Right cardiac atrium (tissue), 5 donors: Measurements from ENCODE around the gene ARRDC4. TPM values are rescaled to one million over a fixed set of nuclear protein-coding genes. Genes with fewer than 3 reads are reported as not detected.
"Not testable (repeated sequence)": the region's sequence is repeated elsewhere in the genome, so short reads cannot be mapped to it uniquely, and the experiment has no call there.

Experiments
- ATAC-seq, 2 donors: fragments of 200-7000 bp; cut with Tn5 transposase; one replicate each; pipeline versions ENCODE4 v1.8.0 to v1.9.1; 2020; ENCODE audit warnings: moderate library complexity in 2 of 2, mild to moderate bottlenecking in 1 of 2
- DNase-seq, 3 donors: peaks; one replicate each; pipeline ENCODE4 v3.0.0-alpha.2; 2020
- H3K27ac ChIP-seq: one replicate; pipeline ENCODE4 v1.5.1; 2013; ENCODE audit warnings: mild to moderate bottlenecking, low read length, control low read depth, moderate library complexity
- H3K27me3 ChIP-seq: one replicate; pipeline ENCODE4 v1.6.1; 2013; ENCODE audit not compliant: control insufficient read depth, insufficient read depth
- H3K4me1 ChIP-seq: one replicate; pipeline ENCODE4 v1.6.1; 2013; ENCODE audit warnings: low read length; ENCODE audit not compliant: control insufficient read depth, insufficient read depth
- H3K4me3 ChIP-seq: one replicate; pipeline ENCODE4 v1.5.1; 2013; ENCODE audit warnings: low read length, control low read depth
- H3K9me3 ChIP-seq: one replicate; pipeline ENCODE4 v1.6.1; 2013; ENCODE audit warnings: low read length; ENCODE audit not compliant: control insufficient read depth
- WGBS: extraction: QIAGEN DNeasy Blood & Tissue Kit; methylation state at CpG from one replicate; pipeline ENCODE4 v1.1.7; 2013; 5-methylcytosine and 5-hydroxymethylcytosine counted together
- intact Hi-C, 4 donors: fragments of 100-400 bp; cut with DNase I; formaldehyde crosslinking; loops; one replicate each; pipeline versions ENCODE4 v1.11.0 to v1.14.0; 2022 to 2023
- polyA plus RNA-seq: library from polyadenylated mRNA; stranded (reverse); fragments of 200-250 nt; gene quantifications from one replicate; pipeline ENCODE4 v1.2.3, GENCODE V29; 2013
- total RNA-seq, 4 donors: library from RNA; stranded (reverse); fragmentation: NEBNext Ultra II Directional; extraction: Animal tissue kit (Norgen Biotek cat#: 25700); gene quantifications; one replicate each; pipeline ENCODE4 v1.2.1, GENCODE V29; 2021
- donor health status: healthy with polysubstance abuse.
- donor health status: DM: no; HTN: yes; CAD: no.
- donor health status: DM: no; HTN: no; CAD: no.
- donor health status: DM: no; HTN: yes; CAD: no; lungs with severe emphysema.
- donor health status: DM: yes; HTN: yes; CAD: no.

The ARRDC4 gene
- total and polyA plus RNA-seq, 5 donors, result 21.8 to 26.6 (median 22.1) TPM

GRCh38 chr15:97984157-97984556, 23.7 kb downstream of the ARRDC4 start:
- peaks cover 3% of the 10 kb centered on the region for H3K9me3 ChIP-seq
- ATAC-seq (no peak), DNase-seq (peak in 1 of 3 donors; percentile 12)
- H3K4me3 ChIP-seq, result no peak overlapping the region
- WGBS, result 59% methylated on average over 1 of the region's 1 CpG
- H3K4me1 ChIP-seq, result no peaks in the 10 kb centered on the region
- no peaks in the 10 kb centered on the region for H3K27me3 ChIP-seq
- intact Hi-C loops, result no loop called here
- H3K27ac ChIP-seq, result no peak overlapping the region

DNA sequence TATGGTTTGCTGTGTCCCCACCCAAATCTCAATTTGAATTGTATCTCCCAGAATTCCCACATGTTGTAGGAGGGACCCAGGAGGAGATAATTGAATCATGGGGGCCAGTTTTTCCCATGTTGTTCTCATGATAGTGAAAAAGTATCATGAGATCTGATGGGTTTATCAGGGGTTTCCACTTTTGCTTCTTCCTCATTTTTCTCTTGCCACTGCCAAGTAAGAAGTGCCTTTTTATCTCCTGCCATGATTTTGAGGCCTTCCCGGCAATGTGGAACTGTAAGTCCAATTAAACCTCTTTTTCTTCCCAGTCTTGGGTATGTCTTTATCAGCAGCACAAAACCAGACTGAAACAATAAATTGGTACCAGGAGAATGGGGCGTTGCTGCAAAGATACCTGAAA, 25.5 kb downstream of the ARRDC4 start:
- H3K9me3 ChIP-seq, H3K27ac ChIP-seq, ATAC-seq, intact Hi-C loops, H3K27me3 ChIP-seq, H3K4me3 ChIP-seq, DNase-seq, H3K4me1 ChIP-seq: not testable (repeated sequence)
- 82% methylated on average over 2 of the region's 2 CpGs for WGBS

DNA sequence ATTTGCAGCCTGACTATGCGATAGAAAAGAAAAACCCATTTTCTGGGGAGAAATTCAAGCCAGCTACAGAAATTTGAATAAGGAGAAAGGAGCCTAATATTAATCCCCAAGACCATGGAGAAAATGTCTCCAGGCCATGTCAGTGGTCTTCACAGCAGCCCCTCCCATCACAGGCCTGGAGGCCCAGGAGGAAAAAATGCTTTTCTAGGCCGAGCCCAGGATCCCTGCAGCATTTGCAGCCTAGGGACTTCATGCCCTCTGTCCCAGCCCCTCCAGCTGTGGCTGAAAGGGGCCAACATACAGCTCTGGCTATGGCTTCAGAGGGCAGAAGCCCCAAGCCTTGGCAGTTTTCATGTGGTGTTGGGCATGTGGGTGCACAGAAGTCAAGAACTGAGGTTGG, 26.3 kb downstream of the ARRDC4 start:
- H3K4me1 ChIP-seq, result no peaks in the 10 kb centered on the region
- no peak for ATAC-seq
- intact Hi-C loops, result no loop called here
- H3K4me3 ChIP-seq, result no peak overlapping the region
- WGBS, result 88% methylated on average over 2 of the region's 2 CpGs
- no peaks in the 10 kb centered on the region for H3K27me3 ChIP-seq
- DNase-seq, result no peak
- no peak overlapping the region for H3K27ac ChIP-seq
- H3K9me3 ChIP-seq, result peaks cover 3% of the 10 kb centered on the region

GRCh38 chr15:97989299-97989698, 28.8 kb downstream of the ARRDC4 start:
- H3K4me3 ChIP-seq, result no peak overlapping the region
- DNase-seq, result no peak
- intact Hi-C loops, result no loop called here
- H3K27me3 ChIP-seq, result no peaks in the 10 kb centered on the region
- H3K4me1 ChIP-seq, result peaks cover 2% of the 10 kb centered on the region
- peaks cover 3% of the 10 kb centered on the region for H3K9me3 ChIP-seq
- WGBS, result 45% methylated on average over 2 of the region's 2 CpGs
- H3K27ac ChIP-seq, result peak overlapping the region; percentile 8
- ATAC-seq, result peak in 1 of 2 donors; percentile 31

DNA sequence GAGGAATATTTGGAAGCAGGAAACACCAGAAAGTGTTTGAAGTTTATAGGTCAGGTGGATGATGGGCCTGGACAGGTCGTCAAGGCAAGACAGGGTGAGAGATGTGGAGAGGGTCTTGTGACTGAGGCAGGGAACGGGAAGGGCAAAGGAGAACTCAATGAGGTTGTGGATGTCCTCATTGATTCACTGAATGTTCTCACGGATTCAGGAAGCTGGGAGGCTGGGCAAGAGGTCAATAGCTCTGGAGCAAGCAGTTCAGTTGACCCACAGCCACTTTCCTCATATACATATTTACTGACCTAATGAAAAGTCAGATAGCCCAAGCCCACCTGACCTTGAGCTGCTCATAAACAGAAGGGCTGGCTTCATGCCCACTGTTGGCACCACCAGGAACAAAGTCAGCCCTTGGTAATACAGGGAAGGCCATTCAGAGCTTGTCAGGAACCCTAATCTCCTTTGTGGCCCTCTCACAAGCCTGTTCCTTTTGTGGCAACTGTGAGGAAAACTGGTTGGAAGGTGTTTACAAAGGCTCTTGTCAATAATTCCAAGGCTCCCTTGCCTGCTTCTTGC, 31.6 kb downstream of the ARRDC4 start:
- Histone ChIP-seq H3K9me3 (no peaks in the 10 kb centered on the region), H3K4me1 (peaks cover 2% of the 10 kb centered on the region), H3K4me3 (no peak overlapping the region), H3K27ac (no peak overlapping the region), H3K27me3 (no peaks in the 10 kb centered on the region)
- ATAC-seq (no peak), DNase-seq (no peak)
- 88% methylated on average over 3 of the region's 3 CpGs for WGBS
- intact Hi-C loops, result loop anchor here in 2 of 4 donors (5.0 to 10.0 kb wide), 2 partner anchors 95 to 303 kb away; no protein-coding TSS in a partner anchor

- no peak overlapping the region for H3K4me3 ChIP-seq
- WGBS, result 60% methylated on average over 1 of the region's 1 CpG
- H3K27ac ChIP-seq, result no peak overlapping the region
- peaks cover 2% of the 10 kb centered on the region for H3K4me1 ChIP-seq
- no peak for DNase-seq
- ATAC-seq, result no peak
- H3K9me3 ChIP-seq, result no peaks in the 10 kb centered on the region
- intact Hi-C loops, result loop anchor here in 2 of 4 donors (5.0 to 10.0 kb wide), 2 partner anchors 94 to 302 kb away; no protein-coding TSS in a partner anchor
- no peaks in the 10 kb centered on the region for H3K27me3 ChIP-seq
These were observed 32.3 kb downstream of the ARRDC4 start for GRCh38 chr15:97992823-97993222.

DNA sequence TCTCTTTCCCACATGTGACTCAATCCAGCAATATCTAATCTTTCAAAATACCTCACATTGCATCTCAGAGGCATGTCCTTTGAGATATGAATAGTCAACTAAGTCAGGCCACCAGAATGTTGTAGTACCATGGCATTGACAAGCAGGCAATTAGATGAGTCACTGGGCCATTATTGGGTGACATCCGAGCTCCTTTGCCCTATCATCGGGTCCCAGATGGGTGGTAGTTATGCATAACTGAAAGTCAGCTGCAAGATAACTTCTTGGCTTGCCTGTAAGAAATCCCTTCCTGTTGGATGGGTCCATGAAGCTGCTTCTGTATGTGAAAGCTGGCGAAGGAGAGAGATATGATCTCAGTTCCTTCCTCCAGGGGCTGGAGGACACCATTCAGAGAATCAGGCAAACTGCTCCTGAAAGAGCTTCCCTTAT, 32.8 kb downstream of the ARRDC4 start:
- Histone ChIP-seq H3K4me1 (peaks cover 2% of the 10 kb centered on the region), H3K27ac (peak overlapping the region; percentile 61), H3K27me3 (no peaks in the 10 kb centered on the region), H3K4me3 (no peak overlapping the region), H3K9me3 (no peaks in the 10 kb centered on the region)
- WGBS, result 10% methylated on average over 3 of the region's 3 CpGs
- ATAC-seq, result peak; percentile 43 to 69
- no peak for DNase-seq
- intact Hi-C loops, result loop anchor here in 2 of 4 donors (5.0 to 10.0 kb wide), 2 partner anchors 94 to 301 kb away; no protein-coding TSS in a partner anchor

- intact Hi-C loops, result loop anchor here in 2 of 4 donors (5.0 to 10.0 kb wide), 2 partner anchors 93 to 301 kb away; no protein-coding TSS in a partner anchor
- 93% methylated on average over 3 of the region's 3 CpGs for WGBS
- no peak for DNase-seq
These were observed 33.7 kb downstream of the ARRDC4 start for GRCh38 chr15:97994236-97994635.

DNA sequence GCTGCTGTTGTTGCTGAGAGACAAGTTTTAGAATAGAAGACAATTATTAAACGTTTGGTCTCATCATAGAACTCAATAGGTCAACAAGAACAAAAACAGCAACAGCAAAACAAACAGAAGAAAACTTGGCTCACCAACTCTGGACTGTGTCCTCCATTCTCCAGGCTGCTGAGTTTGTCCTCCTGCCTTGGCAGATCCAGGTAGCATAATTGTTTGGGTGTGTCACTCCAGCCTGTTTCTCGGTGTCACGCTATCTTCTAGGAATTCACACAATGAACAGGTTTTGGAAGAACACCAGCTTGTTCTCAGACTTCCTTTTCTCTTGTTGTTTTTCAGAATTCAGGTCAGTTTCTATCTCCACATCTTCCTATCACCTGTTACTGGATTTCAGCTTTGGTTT, 34.7 kb downstream of the ARRDC4 start:
- Histone ChIP-seq H3K9me3 (no peaks in the 10 kb centered on the region), H3K27ac (no peak overlapping the region), H3K4me3 (no peak overlapping the region), H3K4me1 (peaks cover 2% of the 10 kb centered on the region), H3K27me3 (no peaks in the 10 kb centered on the region)
- intact Hi-C loops, result loop anchor here in 1 of 4 donors (10.0 kb wide), 1 partner anchor 300 kb away; no protein-coding TSS in a partner anchor
- 66% methylated on average over 3 of the region's 3 CpGs for WGBS
- ATAC-seq (no peak), DNase-seq (no peak)

More at GRCh38 chr15:97994236-97994635, 33.7 kb downstream of the ARRDC4 start:
- H3K4me1 ChIP-seq, result peaks cover 2% of the 10 kb centered on the region
- no peaks in the 10 kb centered on the region for H3K9me3 ChIP-seq
- ATAC-seq, result no peak
- no peak overlapping the region for H3K27ac ChIP-seq
- no peak overlapping the region for H3K4me3 ChIP-seq
- H3K27me3 ChIP-seq, result no peaks in the 10 kb centered on the region

- Histone ChIP-seq H3K4me3 (no peak overlapping the region), H3K27me3 (no peaks in the 10 kb centered on the region), H3K9me3 (no peaks in the 10 kb centered on the region), H3K4me1 (peaks cover 2% of the 10 kb centered on the region), H3K27ac (no peak overlapping the region)
- DNase-seq (no peak), ATAC-seq (no peak)
- 33% methylated on average over 5 of the region's 5 CpGs for WGBS
- intact Hi-C loops, result loop anchor here in 1 of 4 donors (10.0 kb wide), 1 partner anchor 299 kb away; no protein-coding TSS in a partner anchor
These were observed 35.5 kb downstream of the ARRDC4 start for GRCh38 chr15:97995881-97996603.
